Caco-2 (cell line): Measurements from ENCODE around the gene FTCDNL1. TPM values are rescaled to one million over a fixed set of nuclear protein-coding genes. Genes with fewer than 3 reads are reported as not detected.

Experiments
- BruUV-seq: library from RNA; stranded (reverse); fragments of 400-500 nt; replicated peaks from 2 replicates; lab custom pipeline; 2021; lab: Mats Ljungman, UMichigan
- CTCF ChIA-PET: fragments of 300-600 bp; sonication (Branson Sonifier 250); formaldehyde crosslinking; loops from one replicate; lab custom pipeline; 2022; ENCODE audit warnings: antibody characterized with exemption; lab: Charles Lee
- POLR2A ChIA-PET: fragments of 300-600 bp; sonication (Branson Sonifier 250); formaldehyde crosslinking; loops from one replicate; lab custom pipeline; 2022; ENCODE audit warnings: antibody characterized with exemption; lab: Charles Lee
- DNase-seq, 2 experiments: peaks; one replicate each; pipeline versions ENCODE4 v3.0.0 to v3.0.0-alpha.2; 2020 to 2022
- H3K27me3 ChIP-seq: replicated peaks from 2 replicates; pipeline ENCODE4 v1.6.0; 2011; ENCODE audit warnings: low read length; ENCODE audit not compliant: control insufficient read depth, insufficient read depth
- H3K36me3 ChIP-seq: 2 replicates; pipeline ENCODE4 v1.5.1; 2011; ENCODE audit warnings: low read length; ENCODE audit not compliant: control insufficient read depth, insufficient read depth
- H3K4me1 ChIP-seq: fragments of 250-450 bp; sonication (Bioruptor Pico); 2 replicates; pipeline ENCODE4 v1.5.1; 2020; ENCODE audit warnings: mild to moderate bottlenecking
- H3K4me3 ChIP-seq: 2 replicates; pipeline ENCODE4 v1.5.1; 2011; ENCODE audit warnings: low read depth, mild to moderate bottlenecking, control low read depth, low read length
- H3K9me3 ChIP-seq: fragments of 250-450 bp; sonication (Bioruptor Pico); 2 replicates; pipeline ENCODE4 v1.5.1; 2020; ENCODE audit warnings: mild to moderate bottlenecking, moderate library complexity
- H3K27ac Mint-ChIP-seq: one replicate; pipeline ENCODE4 v1.8.0; 2022; ENCODE audit warnings: mixed read lengths; ENCODE audit not compliant: unreplicated experiment
- H3K27me3 Mint-ChIP-seq: one replicate; pipeline ENCODE4 v1.8.0; 2022; ENCODE audit warnings: mixed read lengths; ENCODE audit not compliant: insufficient read depth, unreplicated experiment
- H3K36me3 Mint-ChIP-seq: one replicate; pipeline ENCODE4 v1.8.0; 2022; ENCODE audit warnings: mild to moderate bottlenecking, mixed read lengths; ENCODE audit not compliant: insufficient read depth, unreplicated experiment
- H3K4me1 Mint-ChIP-seq: one replicate; pipeline ENCODE4 v1.8.0; 2022; ENCODE audit warnings: low read depth, mixed read lengths; ENCODE audit not compliant: unreplicated experiment
- H3K4me3 Mint-ChIP-seq: one replicate; pipeline ENCODE4 v1.8.0; 2022; ENCODE audit warnings: mild to moderate bottlenecking, moderate library complexity, mixed read lengths; ENCODE audit not compliant: unreplicated experiment
- H3K9me3 Mint-ChIP-seq: one replicate; pipeline ENCODE4 v1.8.0; 2022; ENCODE audit warnings: mixed read lengths; ENCODE audit not compliant: unreplicated experiment
- intact Hi-C: fragments of 100-400 bp; cut with micrococcal nuclease; formaldehyde crosslinking; loops from one replicate; pipeline ENCODE4 v1.10.0; 2022; ENCODE audit not compliant: unreplicated experiment
- total RNA-seq: library from RNA; stranded (reverse); gene quantifications from 2 replicates; pipeline ENCODE4 v1.2.3, GENCODE V29; 2022
- TF ChIP-seq, protein P1 (sequence below), 2 experiments: fragments of 200-600 bp in 1 of 2; IDR thresholded peaks; 1 replicate in 1 of 2; 2 replicates in 1 of 2; pipeline versions ENCODE4 v1.5.1 to v1.8.0; 2011 to 2022; ENCODE audit warnings: antibody characterized with exemption in 1 of 2, control low read depth in 1 of 2, inconsistent platforms in 1 of 2, low read depth in 1 of 2, low read length in 1 of 2, mild to moderate bottlenecking in 1 of 2, moderate library complexity in 1 of 2; ENCODE audit not compliant: insufficient read depth in 1 of 2, severe bottlenecking in 1 of 2, unreplicated experiment in 1 of 2

FTCDNL1 gene
- total RNA-seq, 1 experiment from 2014 or later: 0.68 TPM

- DNase-seq: no peak
- H3K4me1 Mint-ChIP-seq: no peaks in the 10 kb centered on the region
- TF ChIP-seq, protein P1, sequence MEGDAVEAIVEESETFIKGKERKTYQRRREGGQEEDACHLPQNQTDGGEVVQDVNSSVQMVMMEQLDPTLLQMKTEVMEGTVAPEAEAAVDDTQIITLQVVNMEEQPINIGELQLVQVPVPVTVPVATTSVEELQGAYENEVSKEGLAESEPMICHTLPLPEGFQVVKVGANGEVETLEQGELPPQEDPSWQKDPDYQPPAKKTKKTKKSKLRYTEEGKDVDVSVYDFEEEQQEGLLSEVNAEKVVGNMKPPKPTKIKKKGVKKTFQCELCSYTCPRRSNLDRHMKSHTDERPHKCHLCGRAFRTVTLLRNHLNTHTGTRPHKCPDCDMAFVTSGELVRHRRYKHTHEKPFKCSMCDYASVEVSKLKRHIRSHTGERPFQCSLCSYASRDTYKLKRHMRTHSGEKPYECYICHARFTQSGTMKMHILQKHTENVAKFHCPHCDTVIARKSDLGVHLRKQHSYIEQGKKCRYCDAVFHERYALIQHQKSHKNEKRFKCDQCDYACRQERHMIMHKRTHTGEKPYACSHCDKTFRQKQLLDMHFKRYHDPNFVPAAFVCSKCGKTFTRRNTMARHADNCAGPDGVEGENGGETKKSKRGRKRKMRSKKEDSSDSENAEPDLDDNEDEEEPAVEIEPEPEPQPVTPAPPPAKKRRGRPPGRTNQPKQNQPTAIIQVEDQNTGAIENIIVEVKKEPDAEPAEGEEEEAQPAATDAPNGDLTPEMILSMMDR (IDR thresholded peaks at IDR 0.05; ENCODE audit: insufficient read depth in 1 of 2, low read depth in 1 of 2, low read length in 1 of 2, severe bottlenecking in 1 of 2, unreplicated experiment in 1 of 2): no peak
- H3K36me3 Mint-ChIP-seq: no peaks in the 10 kb centered on the region
- H3K4me3 Mint-ChIP-seq: no peak overlapping the region
- Histone ChIP-seq H3K4me3 (no peak overlapping the region), H3K9me3 (no peaks in the 10 kb centered on the region), H3K4me1 (no peaks in the 10 kb centered on the region), H3K27me3 (no peaks in the 10 kb centered on the region), H3K36me3 (no peaks in the 10 kb centered on the region)
- H3K27ac Mint-ChIP-seq: no peak overlapping the region
- H3K9me3 Mint-ChIP-seq: peaks cover 9% of the 10 kb centered on the region
- intact Hi-C loops: no loop called here
- peaks cover 17% of the 10 kb centered on the region for H3K27me3 Mint-ChIP-seq
- CTCF ChIA-PET: no interaction called here
- POLR2A ChIA-PET: no interaction called here
- BruUV-seq: no TSS peak
These were observed 9.6 kb downstream of the FTCDNL1 start for GRCh38 chr2:199841409-199841808.

DNA sequence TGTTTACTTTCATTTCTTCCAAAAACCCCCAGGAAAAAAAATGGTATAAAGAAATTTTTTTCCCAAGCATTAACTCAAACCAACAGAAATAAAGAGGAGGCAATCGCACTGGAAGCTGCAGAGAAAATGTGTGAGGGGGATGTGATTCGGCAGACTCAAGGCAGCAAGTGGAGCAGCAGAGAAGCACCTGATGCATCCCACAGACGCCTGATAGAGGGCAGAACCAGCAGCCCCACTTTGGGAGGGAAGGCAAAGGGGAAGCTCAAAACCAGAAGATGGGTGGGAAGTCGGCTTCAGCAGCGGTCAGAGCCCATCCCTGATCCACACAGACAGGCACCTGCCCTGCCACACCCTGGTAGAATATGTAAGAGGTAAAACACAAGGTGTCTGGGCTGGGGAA, 12.6 kb downstream of the FTCDNL1 start:
- ChIA-PET POLR2A (no interaction called here), CTCF (no interaction called here)
- no peaks in the 10 kb centered on the region for H3K27me3 ChIP-seq
- TF ChIP-seq, protein P1 (IDR thresholded peaks at IDR 0.05; ENCODE audit: insufficient read depth in 1 of 2, low read depth in 1 of 2, low read length in 1 of 2, severe bottlenecking in 1 of 2, unreplicated experiment in 1 of 2): no peak
- no peak overlapping the region for H3K4me3 Mint-ChIP-seq
- BruUV-seq: no TSS peak
- H3K4me1 ChIP-seq: no peaks in the 10 kb centered on the region
- no peaks in the 10 kb centered on the region for H3K36me3 ChIP-seq
- no peak overlapping the region for H3K4me3 ChIP-seq
- intact Hi-C loops: no loop called here
- H3K27ac Mint-ChIP-seq: no peak overlapping the region
- DNase-seq: no peak
- H3K9me3 ChIP-seq: no peaks in the 10 kb centered on the region
- peaks cover 9% of the 10 kb centered on the region for H3K9me3 Mint-ChIP-seq
- H3K27me3 Mint-ChIP-seq: peaks cover 19% of the 10 kb centered on the region
- H3K4me1 Mint-ChIP-seq: no peaks in the 10 kb centered on the region
- no peaks in the 10 kb centered on the region for H3K36me3 Mint-ChIP-seq

- Mint-ChIP-seq H3K36me3 (no peaks in the 10 kb centered on the region), H3K27ac (no peak overlapping the region), H3K4me3 (no peak overlapping the region), H3K4me1 (no peaks in the 10 kb centered on the region), H3K9me3 (peaks cover 9% of the 10 kb centered on the region), H3K27me3 (peaks cover 19% of the 10 kb centered on the region)
- ChIA-PET CTCF (no interaction called here), POLR2A (no interaction called here)
- no peaks in the 10 kb centered on the region for H3K27me3 ChIP-seq
- no peak for DNase-seq
- intact Hi-C loops: no loop called here
- no TSS peak for BruUV-seq
- TF ChIP-seq, protein P1 (IDR thresholded peaks at IDR 0.05; ENCODE audit: insufficient read depth in 1 of 2, low read depth in 1 of 2, low read length in 1 of 2, severe bottlenecking in 1 of 2, unreplicated experiment in 1 of 2): no peak
- no peaks in the 10 kb centered on the region for H3K36me3 ChIP-seq
- no peaks in the 10 kb centered on the region for H3K4me1 ChIP-seq
- H3K4me3 ChIP-seq: no peak overlapping the region
- 0 out of 2 replicates have a peak, but pooled peaks cover 2% of the 10 kb centered on the region for H3K9me3 ChIP-seq
These were observed 14.0 kb downstream of the FTCDNL1 start for GRCh38 chr2:199836943-199837342.
